Spinal cord (tissue), 10 donors: ENCODE data around the gene AP2S1. TPM values are rescaled to one million over a fixed set of nuclear protein-coding genes. Genes with fewer than 3 reads are reported as not detected.
A peak's percentile ranks its signal among the peaks of the same experiment; 100 is the strongest.

Experiments
- DNase-seq, 6 donors: peaks; one replicate each; pipeline versions ENCODE4 v3.0.0 to v3.0.0-alpha.2; 2013 to 2015; ENCODE audit warnings: low spot score in 6 of 6, low read depth in 4 of 6
- H3K27ac ChIP-seq: one replicate; pipeline ENCODE4 v1.5.1; 2013; ENCODE audit warnings: low read depth, low read length, control low read depth
- H3K27me3 ChIP-seq: one replicate; pipeline ENCODE4 v1.6.1; 2013; ENCODE audit warnings: low read length; ENCODE audit not compliant: control insufficient read depth, insufficient read depth
- H3K36me3 ChIP-seq: one replicate; pipeline ENCODE4 v1.6.1; 2013; ENCODE audit warnings: low read length; ENCODE audit not compliant: control insufficient read depth, insufficient read depth
- H3K4me1 ChIP-seq: one replicate; pipeline ENCODE4 v1.6.1; 2013; ENCODE audit warnings: low read length; ENCODE audit not compliant: control insufficient read depth, insufficient read depth
- H3K4me3 ChIP-seq: one replicate; pipeline ENCODE4 v1.5.1; 2013; ENCODE audit warnings: low read depth, low read length, control low read depth
- H3K9me3 ChIP-seq: one replicate; pipeline ENCODE4 v1.6.1; 2013; ENCODE audit warnings: low read length; ENCODE audit not compliant: control insufficient read depth, insufficient read depth
- WGBS: methylation state at CpG from one replicate; pipeline ENCODE4 v1.1.5; 2013; ENCODE audit warnings: missing lambda C conversion rate; ENCODE audit not compliant: insufficient coverage; 5-methylcytosine and 5-hydroxymethylcytosine counted together
- long read RNA-seq, 4 donors: transcript quantifications; one replicate each; lab custom pipeline, GENCODE V29; 2026
- polyA plus RNA-seq, 2 donors: library from polyadenylated mRNA; unstranded; fragments of 120-200 nt; gene quantifications; one replicate each; pipeline ENCODE4 v1.2.1, GENCODE V29; 2013; ENCODE audit not compliant: insufficient read length in 2 of 2
- total RNA-seq, 2 donors: library from RNA; depleted of rRNA in 1 of 2; stranded (reverse); fragments of 120-200 nt in 1 of 2; fragments of >200 nt in 1 of 2; gene quantifications; one replicate each; pipeline versions ENCODE4 v1.2.3 to v1.2.4, GENCODE V29; 2013 to 2014
- donor health status: healthy.

The AP2S1 gene
- total RNA-seq (100 to 1,000 TPM in 1 of 2 donors, 10 to 100 TPM in 1; 91.3 to 141 TPM), polyA plus RNA-seq (100 to 1,000 TPM; 157 to 171 TPM)
- long read RNA-seq, donor 1, transcript AP2S1-201 (5 exons, 935 nt): major isoform, 107 of 133 reads
- long read RNA-seq, donor 1, transcript AP2S1-205 (2 exons, 554 nt): minor isoform, 6 of 133 reads
- long read RNA-seq, donor 1, transcript AP2S1-204 (4 exons, 707 nt): minor isoform, 9 of 133 reads
- long read RNA-seq, donor 1, partial matches to known transcripts: 0 of 133 reads
- long read RNA-seq, donor 1, other reads (novel, unspliced or antisense): 0 of 133 reads
- long read RNA-seq, donor 2, transcript AP2S1-201 (5 exons, 935 nt): major isoform, 46 of 54 reads
- long read RNA-seq, donor 2, partial matches to known transcripts: 0 of 54 reads
- long read RNA-seq, donor 2, other reads (novel, unspliced or antisense): 0 of 54 reads
- long read RNA-seq, donor 3, transcript AP2S1-201 (5 exons, 935 nt): major isoform, 60 of 73 reads
- long read RNA-seq, donor 3, partial matches to known transcripts: 0 of 73 reads
- long read RNA-seq, donor 3, other reads (novel, unspliced or antisense): 0 of 73 reads
- long read RNA-seq, donor 4, transcript AP2S1-203 (4 exons, 636 nt): minor isoform, 5 of 138 reads
- long read RNA-seq, donor 4, transcript AP2S1-204 (4 exons, 707 nt): minor isoform, 13 of 138 reads
- long read RNA-seq, donor 4, transcript AP2S1-201 (5 exons, 935 nt): major isoform, 105 of 138 reads
- long read RNA-seq, donor 4, partial matches to known transcripts: 0 of 138 reads
- long read RNA-seq, donor 4, other reads (novel, unspliced or antisense): 0 of 138 reads

DNA sequence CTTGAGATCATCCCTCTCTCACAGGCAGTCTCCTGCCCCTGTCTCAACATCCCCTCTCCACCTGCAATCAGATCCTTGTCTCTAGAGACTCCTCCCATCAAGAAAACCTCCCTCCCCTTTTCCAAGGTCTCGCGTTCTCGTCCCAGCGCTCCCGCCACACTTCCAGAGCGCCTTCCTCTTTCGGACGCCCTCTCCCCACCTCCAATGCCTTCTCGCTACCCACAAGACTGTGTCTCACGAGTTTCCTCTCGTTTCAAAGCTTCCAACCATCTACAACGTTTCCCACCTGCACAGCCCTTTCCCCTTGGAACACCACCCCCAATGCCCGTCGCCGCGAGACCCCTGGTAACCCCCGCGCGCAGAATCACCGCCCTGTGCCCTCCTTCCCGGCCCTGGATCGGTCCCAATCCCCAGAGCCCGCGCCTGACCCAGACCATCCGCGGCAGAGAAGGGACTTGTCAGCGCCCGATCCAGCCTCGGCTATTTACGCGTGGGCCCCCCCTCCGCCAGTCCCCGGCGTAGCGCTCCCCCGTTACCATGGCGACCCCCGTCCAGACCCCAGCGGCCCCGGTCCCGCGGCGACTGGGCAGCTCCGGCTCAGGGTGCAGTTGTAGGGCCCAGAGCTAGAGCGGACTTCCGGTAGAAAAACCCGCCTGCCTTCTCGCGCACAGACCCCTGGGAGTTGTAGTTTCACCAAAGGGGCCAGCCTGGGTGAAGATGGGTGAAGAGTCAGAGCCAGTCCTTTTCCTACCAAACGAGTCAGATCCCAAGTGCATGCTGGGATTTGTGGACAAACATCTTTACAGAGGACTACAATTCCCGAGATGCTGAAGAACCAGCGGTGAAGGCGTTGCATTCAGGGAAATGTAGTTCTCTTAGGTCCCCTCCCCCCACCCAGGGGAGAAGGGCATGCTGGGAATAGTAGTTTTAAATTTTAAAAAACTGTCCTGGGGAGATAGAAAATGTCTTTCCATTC is at the start of gene AP2S1:
Gene AP2S1 (minus strand): TSS at position 619 of the 976 bp plus-strand sequence. CDS start 80 bp downstream, at position 539.
- Histone ChIP-seq H3K36me3 (peaks cover 17% of the 10 kb centered on the region), H3K9me3 (no peaks in the 10 kb centered on the region), H3K27me3 (no peaks in the 10 kb centered on the region), H3K4me3 (peak within 1 kb of the TSS; percentile 95), H3K27ac (peak within 1 kb of the TSS; percentile 93), H3K4me1 (peaks cover 23% of the 10 kb centered on the region)
- DNase-seq: peak; percentile 97 to 100 (median 99)
- WGBS: under 1% methylated on average over 50 of the region's 53 CpGs

GRCh38 chr19:46900341-46900740 is 49.7 kb upstream of the AP2S1 start:
- Histone ChIP-seq H3K4me1 (peaks cover 34% of the 10 kb centered on the region), H3K27ac (no peak overlapping the region), H3K4me3 (no peak overlapping the region), H3K9me3 (no peaks in the 10 kb centered on the region), H3K36me3 (no peaks in the 10 kb centered on the region), H3K27me3 (no peaks in the 10 kb centered on the region)
- 96% methylated on average over 5 of the region's 5 CpGs for WGBS
- DNase-seq: no peak

DNA sequence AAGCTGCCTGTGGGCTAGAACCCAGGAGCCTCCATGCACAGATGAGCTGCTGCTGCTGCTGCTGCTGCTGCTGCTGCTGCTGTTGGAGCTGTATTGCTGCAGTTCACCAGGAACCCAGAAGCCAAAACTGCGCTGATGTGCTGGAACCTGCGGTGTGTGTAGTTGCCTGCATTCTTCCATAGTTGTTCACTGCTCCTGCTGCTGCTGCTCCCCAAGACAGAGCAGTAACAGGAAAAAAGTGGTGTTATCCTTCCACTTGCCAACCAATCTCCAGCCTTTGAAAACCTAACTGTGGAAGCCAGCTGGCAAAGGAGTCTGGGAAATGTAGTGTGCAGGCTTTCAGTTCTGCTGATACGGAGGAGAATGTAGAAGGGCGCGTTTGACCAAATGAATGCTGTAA is 48.1 kb upstream of the AP2S1 start:
- Histone ChIP-seq H3K27me3 (no peaks in the 10 kb centered on the region), H3K9me3 (no peaks in the 10 kb centered on the region), H3K27ac (no peak overlapping the region), H3K4me3 (no peak overlapping the region), H3K4me1 (peaks cover 24% of the 10 kb centered on the region), H3K36me3 (no peaks in the 10 kb centered on the region)
- peak in 4 of 6 donors; percentile 33 to 83 (median 54) for DNase-seq
- 44% methylated on average over 5 of the region's 5 CpGs for WGBS

- H3K4me3 ChIP-seq: no peak overlapping the region
- DNase-seq: peak in 1 of 6 donors; percentile 38
- WGBS: 58% methylated on average over 8 of the region's 10 CpGs
- no peaks in the 10 kb centered on the region for H3K9me3 ChIP-seq
- no peaks in the 10 kb centered on the region for H3K27me3 ChIP-seq
- H3K27ac ChIP-seq: no peak overlapping the region
- H3K4me1 ChIP-seq: peaks cover 16% of the 10 kb centered on the region
- H3K36me3 ChIP-seq: no peaks in the 10 kb centered on the region
Measured at GRCh38 chr19:46896076-46896794, 45.6 kb upstream of the AP2S1 start.

DNA sequence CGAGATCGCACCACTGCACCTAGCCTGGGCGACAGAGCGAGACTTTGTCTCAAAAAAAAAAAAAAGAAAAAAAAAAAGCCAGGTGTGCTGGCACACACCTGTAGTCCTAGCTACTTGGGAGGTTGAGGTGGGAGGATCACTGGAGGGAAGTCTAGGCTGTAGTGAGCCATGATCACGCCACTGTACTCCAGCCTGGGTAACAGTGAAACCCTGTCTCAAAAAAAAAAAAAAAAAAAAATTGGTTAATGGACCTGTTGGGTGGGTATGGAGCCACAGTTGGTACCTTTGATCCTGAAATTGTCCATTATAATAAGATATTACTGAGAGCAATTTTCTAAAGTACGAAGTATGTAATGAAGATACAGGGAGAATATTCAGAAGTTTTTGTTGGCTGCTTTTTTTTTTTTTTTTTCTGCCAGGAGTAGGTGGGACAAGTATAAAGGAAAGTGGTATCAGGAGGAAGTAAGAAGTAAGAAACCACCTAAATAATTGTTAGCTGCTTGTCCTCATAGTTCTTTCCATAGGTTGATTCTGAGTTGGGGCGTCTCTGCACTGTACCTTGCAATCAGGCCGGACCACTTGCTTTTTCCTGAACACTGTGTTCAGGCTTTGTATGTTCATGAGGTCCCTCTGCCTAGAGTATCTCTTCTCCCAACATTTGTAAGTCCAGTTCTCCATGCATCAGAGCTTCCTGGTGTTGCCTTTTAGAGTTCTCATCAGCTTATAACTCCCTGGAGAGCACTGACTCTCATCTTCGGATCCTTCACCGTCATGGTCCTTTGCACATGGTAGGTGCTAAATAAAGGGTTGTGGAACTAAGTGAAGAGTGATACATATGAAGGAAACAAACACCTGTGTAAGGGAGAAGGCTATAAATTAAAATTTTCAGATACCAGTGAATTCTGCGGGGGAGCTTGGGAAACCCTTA is 41.9 kb upstream of the AP2S1 start:
- no peak for DNase-seq
- Histone ChIP-seq H3K36me3 (no peaks in the 10 kb centered on the region), H3K4me3 (no peak overlapping the region), H3K4me1 (peaks cover 7% of the 10 kb centered on the region), H3K27ac (no peak overlapping the region), H3K9me3 (no peaks in the 10 kb centered on the region), H3K27me3 (no peaks in the 10 kb centered on the region)
- WGBS: 95% methylated on average over 9 of the region's 11 CpGs

GRCh38 chr19:46890423-46891170 is 40.0 kb upstream of the AP2S1 start:
- Histone ChIP-seq H3K9me3 (no peaks in the 10 kb centered on the region), H3K27me3 (no peaks in the 10 kb centered on the region), H3K4me1 (no peaks in the 10 kb centered on the region), H3K4me3 (no peak overlapping the region), H3K36me3 (no peaks in the 10 kb centered on the region), H3K27ac (no peak overlapping the region)
- WGBS: 40% methylated on average over 2 of the region's 3 CpGs
- DNase-seq: no peak

DNA sequence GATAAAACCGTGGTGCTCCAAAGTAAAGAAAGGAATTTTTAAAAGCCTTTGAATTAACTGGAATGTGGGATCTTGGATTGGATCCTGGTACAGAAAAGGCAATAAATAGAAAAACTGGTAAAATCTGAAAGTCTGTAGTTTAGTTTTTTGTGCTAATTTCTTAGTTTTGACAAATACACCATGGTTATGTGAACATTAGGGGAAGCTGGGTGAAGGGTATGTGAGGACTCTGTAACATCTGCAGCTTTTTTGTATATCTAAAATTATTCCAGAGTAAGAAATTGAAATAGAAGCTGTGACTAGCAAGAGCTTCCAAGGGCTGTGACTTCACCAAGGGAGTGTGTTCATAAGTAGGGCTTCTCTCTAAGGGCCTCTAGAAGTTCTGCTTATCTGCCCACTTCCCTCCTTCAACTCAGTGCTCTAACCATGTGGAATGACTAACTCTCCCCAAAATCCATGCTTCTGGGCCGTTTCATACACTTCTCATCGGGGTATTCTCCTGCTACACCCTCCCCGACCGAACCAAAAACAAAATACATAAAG is 36.7 kb upstream of the AP2S1 start:
- H3K4me3 ChIP-seq: no peak overlapping the region
- H3K4me1 ChIP-seq: peaks cover 7% of the 10 kb centered on the region
- H3K27ac ChIP-seq: no peak overlapping the region
- no peaks in the 10 kb centered on the region for H3K27me3 ChIP-seq
- H3K36me3 ChIP-seq: no peaks in the 10 kb centered on the region
- H3K9me3 ChIP-seq: no peaks in the 10 kb centered on the region
- DNase-seq: no peak
- WGBS: 98% methylated on average over 5 of the region's 5 CpGs
